H1 (cell line): ENCODE data around the gene CENPP. TPM values are rescaled to one million over a fixed set of nuclear protein-coding genes. Genes with fewer than 3 reads are reported as not detected.

Source experiments
- CTCF ChIA-PET: fragments of 300-600 bp; sonication (Branson Sonifier 250); formaldehyde crosslinking; loops from one replicate; lab custom pipeline; 2021; ENCODE audit not compliant: partially characterized antibody; lab: Charles Lee
- POLR2A ChIA-PET: fragments of 300-600 bp; sonication (Branson Sonifier 250); formaldehyde crosslinking; loops from one replicate; lab custom pipeline; 2021; ENCODE audit warnings: inconsistent platforms; ENCODE audit not compliant: partially characterized antibody; lab: Charles Lee
- DNase-seq, 2 experiments: peaks; one replicate each; pipeline versions ENCODE4 v3.0.0 to v3.0.0-alpha.2; 2010 to 2022; ENCODE audit warnings: low spot score in 2 of 2, low read depth in 1 of 2, mixed read lengths in 1 of 2
- FAIRE-seq: peaks from 2 replicates; lab custom pipeline; 2011; peaks lifted over from hg19 to GRCh38; lab: Jason Lieb, UNC
- H2AFZ ChIP-seq: 2 replicates; pipeline ENCODE4 v1.8.1; 2012; ENCODE audit warnings: low read length, inconsistent platforms
- H2AK5ac ChIP-seq: 2 replicates; pipeline ENCODE4 v1.6.1; 2013; ENCODE audit warnings: low read depth, low read length
- H2BK120ac ChIP-seq: replicated peaks from 2 replicates; pipeline ENCODE3; 2013; ENCODE audit warnings: low read depth, low read length, inconsistent platforms
- H2BK12ac ChIP-seq: 2 replicates; pipeline ENCODE4 v1.6.1; 2013; ENCODE audit warnings: low read depth, low read length
- H2BK15ac ChIP-seq: 2 replicates; pipeline ENCODE4 v1.6.1; 2013; ENCODE audit warnings: low read length
- H2BK20ac ChIP-seq: 2 replicates; pipeline ENCODE4 v1.6.1; 2013; ENCODE audit warnings: low read length
- H2BK5ac ChIP-seq: 2 replicates; pipeline ENCODE4 v1.6.1; 2013; ENCODE audit warnings: low read depth, low read length
- H3K14ac ChIP-seq: 2 replicates; pipeline ENCODE4 v1.6.1; 2013; ENCODE audit warnings: inconsistent platforms; ENCODE audit not compliant: insufficient read length
- H3K18ac ChIP-seq: 2 replicates; pipeline ENCODE4 v1.6.1; 2013; ENCODE audit warnings: low read length; ENCODE audit errors: extremely low read depth
- H3K23ac ChIP-seq: 2 replicates; pipeline ENCODE4 v1.6.1; 2013; ENCODE audit warnings: inconsistent platforms; ENCODE audit not compliant: insufficient read length
- H3K23me2 ChIP-seq: 2 replicates; pipeline ENCODE4 v1.6.1; 2013; ENCODE audit warnings: low read depth, low read length
- H3K27ac ChIP-seq: 2 replicates; pipeline ENCODE4 v1.6.1; 2011; ENCODE audit warnings: low read depth, low read length, inconsistent platforms
- H3K27me3 ChIP-seq, 4 experiments: replicated peaks in 1 of 4; 1 replicate in 1 of 4; 2 replicates in 3 of 4; pipeline versions ENCODE4 v1.6.1 to v1.8.1; 2011 to 2013; ENCODE audit warnings: low read length in 3 of 4, mild to moderate bottlenecking in 3 of 4, inconsistent platforms in 2 of 4, mixed read lengths in 2 of 4, moderate library complexity in 1 of 4; ENCODE audit not compliant: control insufficient read depth in 3 of 4, insufficient read depth in 3 of 4; ENCODE audit errors: extremely low read depth in 1 of 4
- H3K36me3 ChIP-seq, 4 experiments: 2 replicates each; pipeline versions ENCODE4 v1.6.1 to v1.8.1; 2011 to 2013; ENCODE audit warnings: mild to moderate bottlenecking in 4 of 4, low read length in 3 of 4, moderate library complexity in 2 of 4, control low read depth in 1 of 4, inconsistent platforms in 1 of 4; ENCODE audit not compliant: insufficient read depth in 4 of 4, control insufficient read depth in 2 of 4
- H3K4ac ChIP-seq: replicated peaks from 2 replicates; pipeline ENCODE3; 2013; ENCODE audit warnings: low read length, low read depth, mixed read lengths, inconsistent platforms; ENCODE audit not compliant: insufficient read length
- H3K4me1 ChIP-seq, 4 experiments: replicated peaks in 1 of 4; 1 replicate in 1 of 4; 2 replicates in 3 of 4; pipeline versions ENCODE4 v1.6.1 to v1.8.1; 2011 to 2013; ENCODE audit warnings: low read length in 3 of 4, inconsistent platforms in 2 of 4, mixed read lengths in 1 of 4; ENCODE audit not compliant: insufficient read depth in 4 of 4, control insufficient read depth in 3 of 4
- H3K4me2 ChIP-seq, 2 experiments: 2 replicates each; pipeline versions ENCODE4 v1.6.1 to v1.8.1; 2011 to 2013; ENCODE audit warnings: low read depth in 2 of 2, low read length in 2 of 2, control low read depth in 1 of 2, inconsistent platforms in 1 of 2, mild to moderate bottlenecking in 1 of 2; ENCODE audit not compliant: insufficient read depth in 1 of 2
- H3K4me3 ChIP-seq, 4 experiments: fragments of 200-600, 300-600 bp in 1 of 4; sonication (generic), shearing (Covaris generic), sonication (Bioruptor Twin) in 1 of 4; 2 replicates each; pipeline versions ENCODE4 v1.5.1 to v1.8.1; 2011 to 2016; ENCODE audit warnings: low read length in 4 of 4, low read depth in 3 of 4, control low read depth in 2 of 4, inconsistent platforms in 2 of 4, mild to moderate bottlenecking in 2 of 4, mixed read lengths in 1 of 4, moderate library complexity in 1 of 4; ENCODE audit not compliant: insufficient read depth in 2 of 4; ENCODE audit errors: extremely low read depth in 1 of 4
- H3K56ac ChIP-seq: replicated peaks from 2 replicates; pipeline ENCODE3; 2013; ENCODE audit warnings: low read depth, mild to moderate bottlenecking, mixed read lengths, low read length, inconsistent platforms; ENCODE audit not compliant: insufficient read length
- H3K79me1 ChIP-seq: 2 replicates; pipeline ENCODE4 v1.6.1; 2013; ENCODE audit warnings: low read depth, low read length, control low read depth
- H3K79me2 ChIP-seq, 2 experiments: 2 replicates each; pipeline versions ENCODE4 v1.6.1 to v1.8.1; 2012 to 2013; ENCODE audit warnings: low read length in 2 of 2, mild to moderate bottlenecking in 2 of 2, inconsistent platforms in 1 of 2; ENCODE audit not compliant: insufficient read depth in 2 of 2, control insufficient read depth in 1 of 2
- H3K9ac ChIP-seq, 4 experiments: replicated peaks in 1 of 4; 1 replicate in 1 of 4; 2 replicates in 3 of 4; pipeline versions ENCODE4 v1.6.1 to v1.8.1; 2011 to 2013; ENCODE audit warnings: low read depth in 3 of 4, low read length in 3 of 4, control low read depth in 2 of 4, mild to moderate bottlenecking in 2 of 4, moderate library complexity in 2 of 4, inconsistent platforms in 1 of 4; ENCODE audit errors: extremely low read depth in 1 of 4
- H3K9me3 ChIP-seq, 2 experiments: 2 replicates each; pipeline versions ENCODE4 v1.6.1 to v1.8.1; 2012 to 2013; ENCODE audit warnings: mild to moderate bottlenecking in 2 of 2, moderate library complexity in 2 of 2, control low read depth in 1 of 2, inconsistent platforms in 1 of 2, low read depth in 1 of 2, low read length in 1 of 2, mixed read lengths in 1 of 2; ENCODE audit not compliant: insufficient read depth in 2 of 2
- H4K20me1 ChIP-seq, 2 experiments: replicated peaks in 1 of 2; 2 replicates each; pipeline versions ENCODE3 to v1.8.1; 2011 to 2013; ENCODE audit warnings: inconsistent platforms in 2 of 2, low read length in 2 of 2, mild to moderate bottlenecking in 1 of 2; ENCODE audit not compliant: insufficient read depth in 2 of 2, control insufficient read depth in 1 of 2
- H4K5ac ChIP-seq: 2 replicates; pipeline ENCODE4 v1.6.1; 2013; ENCODE audit warnings: low read length, low read depth, mixed read lengths, inconsistent platforms; ENCODE audit not compliant: insufficient read length
- H4K8ac ChIP-seq: 2 replicates; pipeline ENCODE4 v1.8.0; 2013; ENCODE audit warnings: mild to moderate bottlenecking, moderate library complexity, low read length, inconsistent platforms; ENCODE audit not compliant: insufficient read depth; ENCODE audit errors: extremely low read depth
- H4K91ac ChIP-seq: replicated peaks from 2 replicates; pipeline ENCODE3; 2013; ENCODE audit warnings: low read length, mixed read lengths, inconsistent platforms; ENCODE audit not compliant: insufficient read length
- BCL11A ChIP-seq, 2 experiments: IDR thresholded peaks; one replicate each; pipeline ENCODE4 v1.6.1; 2011; ENCODE audit warnings: low read depth in 2 of 2, low read length in 2 of 2, mild to moderate bottlenecking in 2 of 2
- E2F6 ChIP-seq: IDR thresholded peaks from 2 replicates; pipeline ENCODE4 v1.6.1; 2012; ENCODE audit warnings: inconsistent platforms
- SAP30 ChIP-seq: fragments of 300-600 bp; sonication (generic); IDR thresholded peaks from 2 replicates; pipeline ENCODE4 v1.7.1; 2012; ENCODE audit warnings: low read length, moderate library complexity, mild to moderate bottlenecking, inconsistent platforms; ENCODE audit not compliant: insufficient read depth, insufficient replicate concordance
- WGBS, 2 experiments: shearing (Covaris generic) in 1 of 2; methylation state at CpG; one replicate each; pipeline versions ENCODE4 v1.1.6 to v1.1.7; 2013 to 2015; ENCODE audit warnings: low lambda C conversion rate in 2 of 2, mixed read lengths in 2 of 2, inconsistent platforms in 1 of 2, low coverage in 1 of 2, missing lambda C conversion rate in 1 of 2; ENCODE audit not compliant: insufficient replicate concordance in 2 of 2, insufficient coverage in 1 of 2, insufficient read length in 1 of 2; ENCODE audit errors: extremely low coverage in 1 of 2, missing lambda C conversion rate in 1 of 2; 5-methylcytosine and 5-hydroxymethylcytosine counted together
- polyA plus RNA-seq, 7 experiments: library from polyadenylated mRNA; depleted of rRNA in 3 of 7; stranded (reverse) in 5 of 7; unstranded in 2 of 7; fragments of >200 nt in 5 of 7; fragments of 200-250 nt in 2 of 7; gene quantifications; 1 replicate in 5 of 7; 2 replicates in 1 of 7; 4 replicates in 1 of 7; pipeline versions ENCODE4 v1.2.1 to v1.2.3, GENCODE V29; 2011 to 2013; ENCODE audit warnings: missing spikeins in 2 of 7, mixed read lengths in 2 of 7
- total RNA-seq: library from RNA; stranded (reverse); fragmentation: NEBNext Ultra II Directional; extraction: Animal tissue kit (Norgen Biotek cat#: 25700); gene quantifications from 2 replicates; pipeline ENCODE4 v1.2.1, GENCODE V29; 2021

CENPP gene
- total and polyA plus RNA-seq, 2 of the 8 experiments (the other 6 are each of a cell fraction or from before 2014, with no cell fraction given) = 2.7 to 10.8 TPM

- Histone ChIP-seq H3K18ac (no peak overlapping the region), H4K8ac (no peak overlapping the region), H2AK5ac (no peak overlapping the region), H4K91ac (no peak overlapping the region), H3K14ac (no peak overlapping the region), H3K27me3 (no peaks in the 10 kb centered on the region), H3K23me2 (no peaks in the 10 kb centered on the region), H3K79me2 (peaks cover 0 to 40% of the 10 kb centered on the region in 2 experiments; a peak in 3 of 4 replicates), H4K5ac (no peak overlapping the region), H3K56ac (no peak overlapping the region), H4K20me1 (peaks cover 4 to 19% of the 10 kb centered on the region in 2 experiments), H3K9ac (0 out of 7 replicates have a peak overlapping the region, but pooled peaks of 1 of the 4 experiments have one; percentile 32), H3K27ac (no peak overlapping the region), H2BK20ac (no peak overlapping the region), H2AFZ (no peak overlapping the region), H3K23ac (no peak overlapping the region), H2BK15ac (no peak overlapping the region), H3K4ac (no peak overlapping the region), H2BK120ac (no peak overlapping the region), H3K9me3 (no peaks in the 10 kb centered on the region), H2BK5ac (no peak overlapping the region), H3K79me1 (peaks cover 18% of the 10 kb centered on the region), H3K4me2 (peak overlapping the region in 1 of 2 experiments; percentile 34; a peak in 1 of 4 replicates), H3K36me3 (peaks cover 0 to 4% (median 0%) of the 10 kb centered on the region in 4 experiments; a peak in 1 of 8 replicates), H2BK12ac (no peak overlapping the region), H3K4me1 (peaks cover 0 to 14% (median 3%) of the 10 kb centered on the region in 4 experiments; a peak in 4 of 7 replicates), H3K4me3 (no peak overlapping the region)
- POLR2A ChIA-PET = interaction anchor here (1.1 kb wide), 1 partner anchor 370 kb away, joined by 3 read pairs; no protein-coding TSS in a partner anchor
- no peak for DNase-seq
- CTCF ChIA-PET = interaction anchor here (1.0 to 3.4 kb wide), 8 partner anchors 8 to 158 kb away, joined by 3 to 13 read pairs (median 3); no protein-coding TSS in a partner anchor
- WGBS, 2 experiments = 77% methylated on average over 10 of the region's 10 CpGs; no CpG with 5 or more reads in 1 of the 2 experiments
- TF ChIP-seq BCL11A (IDR thresholded peaks at IDR 0.05; ENCODE audit: low read depth in 2 of 2, low read length in 2 of 2) (no peak), SAP30 (no peak), E2F6 (no peak)
- no peak for FAIRE-seq
Measured at GRCh38 chr9:92659601-92660000, 333.8 kb downstream of the CENPP start.
